Ovary (tissue), 3 donors: ENCODE data around the gene YTHDF2.

ENCODE experiments used
- POLR2A ChIP-seq: fragments of 450-650 bp; IDR thresholded peaks from one replicate; pipeline ENCODE4 v1.6.1; 2017; ENCODE audit warnings: antibody characterized with exemption, mild to moderate bottlenecking, moderate library complexity
- TF ChIP-seq, protein P1 (sequence below), 3 donors: fragments of 450-650 bp in 2 of 3; fragments of 200-600 bp in 1 of 3; IDR thresholded peaks; one replicate each; pipeline versions ENCODE4 v1.5.1 to v1.8.0; 2016 to 2022; ENCODE audit warnings: antibody characterized with exemption in 3 of 3, mild to moderate bottlenecking in 1 of 3
- donor health status: DM: no; HTN: no; CAD: no.

DNA sequence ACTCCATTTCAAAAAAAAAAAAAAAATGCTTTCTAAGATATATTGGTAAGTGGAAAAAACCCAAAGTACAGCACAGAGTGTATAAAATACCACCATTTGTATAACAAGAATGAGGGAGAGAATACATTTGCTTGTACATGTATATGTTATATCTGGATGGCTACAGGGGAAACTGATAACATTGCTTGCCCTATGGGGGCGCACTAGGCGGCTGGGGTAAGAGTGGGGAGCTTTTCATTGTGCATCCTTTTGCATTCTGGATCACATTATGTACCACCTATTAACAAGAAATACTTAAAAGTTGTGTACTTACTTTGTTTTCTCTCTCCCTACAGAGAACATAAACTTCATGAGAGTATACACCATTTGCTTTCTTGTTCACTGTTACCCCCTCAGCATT is 46.6 kb downstream of the YTHDF2 start:
- TF ChIP-seq POLR2A, result no peak
- TF ChIP-seq, protein P1, sequence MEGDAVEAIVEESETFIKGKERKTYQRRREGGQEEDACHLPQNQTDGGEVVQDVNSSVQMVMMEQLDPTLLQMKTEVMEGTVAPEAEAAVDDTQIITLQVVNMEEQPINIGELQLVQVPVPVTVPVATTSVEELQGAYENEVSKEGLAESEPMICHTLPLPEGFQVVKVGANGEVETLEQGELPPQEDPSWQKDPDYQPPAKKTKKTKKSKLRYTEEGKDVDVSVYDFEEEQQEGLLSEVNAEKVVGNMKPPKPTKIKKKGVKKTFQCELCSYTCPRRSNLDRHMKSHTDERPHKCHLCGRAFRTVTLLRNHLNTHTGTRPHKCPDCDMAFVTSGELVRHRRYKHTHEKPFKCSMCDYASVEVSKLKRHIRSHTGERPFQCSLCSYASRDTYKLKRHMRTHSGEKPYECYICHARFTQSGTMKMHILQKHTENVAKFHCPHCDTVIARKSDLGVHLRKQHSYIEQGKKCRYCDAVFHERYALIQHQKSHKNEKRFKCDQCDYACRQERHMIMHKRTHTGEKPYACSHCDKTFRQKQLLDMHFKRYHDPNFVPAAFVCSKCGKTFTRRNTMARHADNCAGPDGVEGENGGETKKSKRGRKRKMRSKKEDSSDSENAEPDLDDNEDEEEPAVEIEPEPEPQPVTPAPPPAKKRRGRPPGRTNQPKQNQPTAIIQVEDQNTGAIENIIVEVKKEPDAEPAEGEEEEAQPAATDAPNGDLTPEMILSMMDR (IDR thresholded peaks at IDR 0.05), result no peak
